ENCODE results near the gene AUTS2.

- no peak for TF ChIP-seq CTCF (IDR thresholded peaks at IDR 0.05; ENCODE audit: low read length)
- TF ChIP-seq EZH2 (IDR thresholded peaks at IDR 0.05; ENCODE audit: borderline replicate concordance, low read length), result no peak
These were observed 42.8 kb downstream of the AUTS2 start for GRCh38 chr7:69640925-69641594.

Data from OCI-LY1 (cell line).